ENCODE results near the gene SMAD6.

SMAD6 gene

GRCh38 chr15:66822576-66822975 is 120.5 kb downstream of the SMAD6 start:
- POLR2A ChIA-PET, result no interaction called here

DNA sequence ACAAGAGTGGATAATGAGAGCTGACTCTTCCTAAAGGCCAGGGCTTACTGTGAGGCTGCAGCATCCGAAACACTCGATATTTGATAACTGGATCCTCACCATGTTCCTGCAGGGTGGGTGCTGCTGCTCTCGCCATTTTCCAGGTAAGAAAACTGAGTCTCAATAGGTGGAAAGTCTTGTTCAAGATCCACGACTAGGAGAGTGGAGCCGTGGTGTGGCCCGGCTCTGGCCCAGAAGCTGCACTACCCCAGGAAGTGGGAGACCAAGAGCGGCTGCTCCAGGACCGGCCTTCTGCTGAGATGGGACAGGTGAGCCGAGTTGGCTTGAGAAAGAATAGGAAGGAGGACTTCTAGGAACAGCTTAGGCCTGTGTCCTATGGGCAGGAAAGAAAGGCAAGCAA is 121.6 kb downstream of the SMAD6 start:
- ChIA-PET POLR2A (interaction anchor here (0.6 kb wide), 1 partner anchor 22 kb away, joined by 3 read pairs; no protein-coding TSS in a partner anchor), CTCF (interaction anchor here (0.6 to 1.4 kb wide), 3 partner anchors 27 to 49 kb away, joined by 3 to 5 read pairs (median 4); no protein-coding TSS in a partner anchor)
- Histone ChIP-seq H3K9me3 (ENCODE audit: control insufficient read depth, insufficient read depth, low read depth, low read length) (no peaks in the 10 kb centered on the region), H3K4me1 (ENCODE audit: control insufficient read depth, insufficient read depth, low read length) (no peaks in the 10 kb centered on the region), H3K27ac (ENCODE audit: extremely low read depth, low read depth, low read length) (no peak overlapping the region), H3K36me3 (ENCODE audit: control insufficient read depth in 2 of 2, insufficient read depth in 1 of 2, low read length in 2 of 2) (no peaks in the 10 kb centered on the region), H3K4me3 (ENCODE audit: low read depth, low read length) (no peak overlapping the region)
- no peak for TF ChIP-seq ZNF830 (tag by site-specific recombination; IDR thresholded peaks at IDR 0.05; ENCODE audit: low read depth)
- TF ChIP-seq ZNF792 (tag by site-specific recombination; IDR thresholded peaks at IDR 0.05), result no peak
- no peak for TF ChIP-seq ZNF292 (tag by site-specific recombination; IDR thresholded peaks at IDR 0.05; ENCODE audit: borderline replicate concordance, low read depth)
- TF ChIP-seq KLF9 (tag by site-specific recombination; IDR thresholded peaks at IDR 0.05; ENCODE audit: low read depth), result no peak
- TF ChIP-seq ZFP37 (tag by site-specific recombination; IDR thresholded peaks at IDR 0.05), result no peak
- no peak for TF ChIP-seq ZNF423 (tag by site-specific recombination; IDR thresholded peaks at IDR 0.05)
- no peak for TF ChIP-seq HOXA7 (CRISPR knock-in tag; IDR thresholded peaks at IDR 0.05; ENCODE audit: borderline replicate concordance)
- TF ChIP-seq ZNF248 (tag by site-specific recombination; IDR thresholded peaks at IDR 0.05), result no peak
- no peak for TF ChIP-seq ZNF777 (tag by site-specific recombination; IDR thresholded peaks at IDR 0.05; ENCODE audit: borderline replicate concordance)
- TF ChIP-seq AEBP2 (tag by site-specific recombination; IDR thresholded peaks at IDR 0.05; ENCODE audit: borderline replicate concordance), result no peak
- TF ChIP-seq ZEB2 (tag by site-specific recombination; IDR thresholded peaks at IDR 0.05), result no peak
- no peak for TF ChIP-seq ZNF391 (tag by site-specific recombination; IDR thresholded peaks at IDR 0.05; ENCODE audit: borderline replicate concordance, low read depth)

More at GRCh38 chr15:66822576-66822975, 120.5 kb downstream of the SMAD6 start:
- no peak overlapping the region for H3K27ac ChIP-seq (ENCODE audit: extremely low read depth, low read depth, low read length)
- no peaks in the 10 kb centered on the region for H3K4me1 ChIP-seq (ENCODE audit: control insufficient read depth, insufficient read depth, low read length)
- H3K4me3 ChIP-seq (ENCODE audit: low read depth, low read length), result no peak overlapping the region
- CTCF ChIA-PET, result interaction anchor here (0.7 to 1.4 kb wide), 3 partner anchors 15 to 30 kb away, joined by 3 to 5 read pairs (median 3); no protein-coding TSS in a partner anchor
- TF ChIP-seq ZNF792 (tag by site-specific recombination; IDR thresholded peaks at IDR 0.05) (no peak), RBAK (tag by site-specific recombination; IDR thresholded peaks at IDR 0.05) (no peak), KLF9 (tag by site-specific recombination; IDR thresholded peaks at IDR 0.05; ENCODE audit: low read depth) (no peak), KLF1 (tag by site-specific recombination; IDR thresholded peaks at IDR 0.05) (no peak), ZNF558 (tag by site-specific recombination; IDR thresholded peaks at IDR 0.05) (no peak), ZNF350 (tag by site-specific recombination; IDR thresholded peaks at IDR 0.05) (no peak), ZNF658 (tag by site-specific recombination; IDR thresholded peaks at IDR 0.05) (no peak), ZNF768 (tag by site-specific recombination; IDR thresholded peaks at IDR 0.05) (no peak), YY1 (tag by site-specific recombination; IDR thresholded peaks at IDR 0.05) (no peak), ZBTB6 (tag by site-specific recombination; IDR thresholded peaks at IDR 0.05) (no peak), ZNF776 (tag by site-specific recombination; IDR thresholded peaks at IDR 0.05; ENCODE audit: borderline replicate concordance) (no peak)
- H3K9me3 ChIP-seq (ENCODE audit: control insufficient read depth, insufficient read depth, low read depth, low read length), result no peaks in the 10 kb centered on the region
- H3K36me3 ChIP-seq (ENCODE audit: control insufficient read depth in 2 of 2, insufficient read depth in 1 of 2, low read length in 2 of 2), result no peaks in the 10 kb centered on the region
